NCI-H2029 treated with DMSO at 0.1 percent for 48 hours (cell line): ENCODE data around the gene CR1.
"Not testable (repeated sequence)": the region's sequence is repeated elsewhere in the genome, so short reads cannot be mapped to it uniquely, and the experiment has no call there.

Source experiments
- DNase-seq: peaks from one replicate; lab custom pipeline; 2025; lab: John Stamatoyannopoulos, UW

CR1 gene

DNA sequence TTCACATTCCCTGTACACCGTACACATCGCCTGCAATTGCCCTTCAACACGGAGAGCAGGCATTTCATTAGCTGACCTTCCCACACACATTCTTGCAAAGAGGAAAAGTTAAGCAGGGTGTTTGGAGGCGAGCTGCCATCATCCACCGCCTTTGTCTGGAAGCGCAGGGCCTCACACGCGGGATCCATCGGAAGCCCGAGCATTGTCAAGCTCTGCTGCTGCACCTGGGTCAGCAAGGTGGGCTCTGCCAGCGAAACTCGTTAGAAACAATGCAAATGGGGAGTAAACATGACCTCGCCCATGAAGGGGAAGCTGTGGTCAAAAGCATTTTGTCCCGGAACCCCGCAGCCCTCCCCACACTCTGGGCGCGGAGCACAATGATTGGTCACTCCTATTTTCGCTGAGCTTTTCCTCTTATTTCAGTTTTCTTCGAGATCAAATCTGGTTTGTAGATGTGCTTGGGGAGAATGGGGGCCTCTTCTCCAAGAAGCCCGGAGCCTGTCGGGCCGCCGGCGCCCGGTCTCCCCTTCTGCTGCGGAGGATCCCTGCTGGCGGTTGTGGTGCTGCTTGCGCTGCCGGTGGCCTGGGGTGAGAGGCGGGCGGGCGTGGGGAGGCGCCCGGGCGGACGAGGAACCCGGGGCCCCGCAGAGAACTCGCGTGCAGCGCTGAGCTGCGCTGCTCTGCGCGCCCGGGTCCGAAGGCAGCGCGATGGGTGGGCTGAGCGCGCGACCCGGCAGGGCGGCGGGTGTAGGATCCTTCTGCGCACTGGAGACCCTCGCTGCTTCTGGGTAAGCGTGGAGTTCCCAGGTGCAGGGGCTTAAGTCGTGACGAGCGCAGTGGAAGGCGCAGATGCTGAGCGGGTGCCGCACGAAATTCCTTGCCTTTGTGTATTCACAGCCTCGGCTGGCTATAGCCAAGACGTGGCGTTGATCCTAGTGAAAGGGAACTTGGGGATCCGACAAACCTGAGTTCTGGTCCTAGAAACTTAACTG is at the start of gene CR1:
CR1 (plus strand) TSS at position 357 of the 992 bp plus-strand sequence; CDS start at position 468, 111 bp downstream.
- DNase-seq, result no peak

GRCh38 chr1:207453710-207454045 is 42.3 kb upstream of the CR1 start:
- DNase-seq, result no peak

GRCh38 chr1:207454046-207454964 is 41.7 kb upstream of the CR1 start, which contains the start of gene CR2:
Gene CR2, plus strand, starts transcription at chr1:207454328. Its CDS starts 91 bp downstream, at chr1:207454419.
- DNase-seq, result no peak

- DNase-seq, result no peak
Observed at GRCh38 chr1:207455183-207455754, 40.7 kb upstream of the CR1 start.

DNA sequence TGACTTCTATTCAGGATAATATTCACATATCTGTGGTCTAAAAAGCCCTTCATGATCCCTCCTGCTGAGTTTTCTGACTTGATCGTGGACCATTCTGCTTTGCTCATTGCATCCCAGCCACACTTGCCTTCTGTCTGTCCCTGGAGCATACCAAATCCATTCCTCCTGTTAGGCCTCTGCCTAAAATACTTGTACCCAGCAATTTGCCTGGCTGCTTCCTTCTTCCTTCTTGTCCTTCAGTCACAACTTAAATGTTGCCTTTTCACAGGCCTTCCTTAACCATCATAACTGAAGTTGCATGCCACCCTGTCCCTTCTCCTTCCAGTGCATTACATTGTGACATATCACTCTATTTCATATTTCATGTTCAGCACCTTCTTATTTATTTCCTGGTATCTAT is 37.5 kb upstream of the CR1 start:
- no peak for DNase-seq

DNA sequence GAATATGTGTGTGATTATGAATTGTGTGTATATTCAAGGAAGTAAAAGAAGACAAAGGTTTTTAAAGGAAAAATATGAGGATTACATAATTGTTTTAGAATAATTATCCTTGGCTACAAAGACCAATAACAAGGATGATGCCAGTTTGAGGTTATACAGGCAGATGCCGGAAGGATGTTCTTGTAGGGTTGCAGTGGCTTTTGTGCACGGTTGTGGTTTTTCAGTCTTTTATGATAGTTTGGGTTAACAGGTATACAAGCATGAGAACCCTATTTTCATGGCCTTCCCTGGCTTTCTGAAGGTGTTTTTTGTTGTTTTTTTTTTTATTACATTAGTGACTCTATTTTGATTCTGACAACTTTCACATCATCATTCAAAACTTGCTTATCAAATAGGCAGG is 36.9 kb upstream of the CR1 start:
- DNase-seq, result no peak

DNA sequence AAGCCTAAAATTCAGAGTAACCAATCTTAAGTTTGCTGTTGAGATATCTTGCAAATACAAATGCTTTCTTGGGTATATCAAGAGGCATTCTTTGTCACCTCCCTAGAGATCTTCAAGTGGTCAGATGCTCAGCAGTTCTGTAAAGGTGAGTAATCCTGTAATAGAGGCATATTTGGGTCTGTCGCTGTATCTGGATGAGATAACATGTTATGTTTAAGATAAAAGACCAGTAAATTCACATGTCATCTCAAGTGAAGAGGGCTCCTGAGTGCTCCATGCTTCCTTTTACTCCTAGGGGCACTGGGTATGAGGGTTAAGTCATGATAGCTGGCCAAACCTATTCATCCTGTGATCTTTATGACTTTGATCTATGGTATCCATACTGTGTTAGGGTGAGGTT is 34.3 kb upstream of the CR1 start:
- DNase-seq, result no peak

GRCh38 chr1:207462535-207462934 is 33.4 kb upstream of the CR1 start:
- no peak for DNase-seq

GRCh38 chr1:207463021-207463420 is 32.9 kb upstream of the CR1 start:
- DNase-seq, result no peak

DNA sequence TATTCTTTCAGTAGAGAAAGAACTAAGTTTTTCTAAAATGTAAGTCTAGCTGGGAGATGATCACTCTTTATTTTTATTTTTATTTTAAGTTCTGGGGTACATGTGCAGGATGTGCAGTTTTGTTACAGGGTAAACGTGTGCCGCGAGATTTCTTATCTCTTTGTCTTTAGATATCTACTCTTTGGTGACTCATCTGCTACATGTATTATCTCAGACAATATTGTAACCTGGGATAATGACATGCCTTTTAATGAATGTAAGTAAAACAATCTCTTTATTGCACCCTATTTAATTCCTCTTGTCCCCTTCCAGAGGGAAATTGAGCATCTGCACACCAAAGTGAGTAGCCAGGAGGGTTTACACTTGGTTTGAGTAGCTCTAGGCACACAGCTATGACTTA is 32.4 kb upstream of the CR1 start:
- DNase-seq, result no peak

DNA sequence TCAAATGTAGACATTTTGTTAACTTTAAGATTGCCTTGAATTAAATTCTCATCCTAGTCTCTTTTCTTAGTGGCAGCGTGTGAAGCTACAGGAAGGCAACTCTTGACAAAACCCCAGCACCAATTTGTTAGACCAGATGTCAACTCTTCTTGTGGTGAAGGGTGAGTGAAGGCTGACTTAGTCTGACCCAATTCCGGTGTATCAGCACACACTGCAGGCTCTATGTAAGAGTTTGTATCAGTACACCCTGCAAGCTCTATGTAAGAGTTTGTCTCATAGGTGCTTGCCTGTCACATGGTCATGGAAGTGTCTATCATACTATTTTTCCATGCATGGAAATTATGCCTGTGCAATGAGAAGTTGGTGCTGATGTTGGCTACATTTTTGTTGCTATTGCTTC is 25.0 kb upstream of the CR1 start:
- no peak for DNase-seq

- no peak for DNase-seq
Observed at GRCh38 chr1:207474210-207474609, 21.7 kb upstream of the CR1 start.

DNA sequence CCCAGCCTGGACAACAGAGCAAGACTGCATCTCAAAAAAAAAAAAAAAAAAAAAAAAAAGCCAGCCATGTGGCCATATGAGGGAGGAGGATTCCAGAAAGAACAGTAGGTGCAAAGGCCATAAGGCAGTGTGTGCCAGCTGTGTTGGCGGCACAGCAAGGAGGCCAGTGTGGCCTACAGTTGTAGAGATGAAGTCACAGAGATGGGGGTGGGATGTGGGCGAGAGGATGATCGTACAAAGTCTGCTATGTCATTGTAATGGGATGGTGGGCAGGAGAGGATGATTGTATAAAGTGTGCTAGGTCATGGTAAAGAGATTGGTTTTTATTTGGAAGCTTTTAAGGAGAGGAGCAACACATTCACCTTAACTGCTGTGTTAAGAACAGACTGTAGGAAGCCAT is 9.8 kb upstream of the CR1 start:
- DNase-seq, result no peak

GRCh38 chr1:207487636-207488035 is 8.3 kb upstream of the CR1 start:
- no peak for DNase-seq

DNA sequence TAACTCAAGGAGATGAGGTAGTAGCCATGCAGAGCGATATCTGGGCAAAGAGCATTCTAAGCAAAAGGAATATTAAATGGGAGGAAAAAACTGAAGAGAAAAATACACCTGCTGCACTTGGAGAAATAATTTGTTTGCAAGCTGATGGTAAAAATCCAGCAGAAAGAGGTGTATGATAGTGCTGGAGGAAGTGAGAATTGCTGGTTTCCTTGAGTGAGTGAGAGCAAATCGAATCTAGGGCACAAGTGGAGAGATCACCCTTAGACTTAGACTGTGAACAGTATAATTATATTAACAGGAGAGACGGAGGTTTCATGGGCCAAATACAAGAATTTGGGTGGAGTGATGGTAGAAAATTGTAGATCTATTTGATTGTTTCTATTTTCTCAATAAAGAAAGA is 2.7 kb upstream of the CR1 start:
- DNase-seq, result no peak

DNA sequence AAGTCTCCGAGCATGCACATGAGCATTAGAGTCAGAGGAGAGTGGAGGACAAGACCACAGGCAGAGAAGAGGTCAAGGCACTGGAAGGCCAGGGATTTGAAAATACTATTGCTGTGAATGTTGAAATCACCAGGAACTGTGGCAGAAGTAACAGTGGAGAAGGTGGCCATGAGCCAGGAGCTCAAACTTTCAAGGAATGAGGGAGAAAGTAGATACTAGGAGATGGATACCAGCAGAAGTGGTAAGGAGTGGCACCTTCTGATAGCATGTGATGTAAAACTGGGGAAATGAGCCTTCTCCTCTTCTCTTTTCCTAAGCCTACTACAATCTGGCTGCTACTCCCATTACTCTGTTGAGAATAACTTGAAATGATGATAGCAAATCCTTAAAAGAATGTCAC is 1.8 kb upstream of the CR1 start:
- DNase-seq, result no peak

DNA sequence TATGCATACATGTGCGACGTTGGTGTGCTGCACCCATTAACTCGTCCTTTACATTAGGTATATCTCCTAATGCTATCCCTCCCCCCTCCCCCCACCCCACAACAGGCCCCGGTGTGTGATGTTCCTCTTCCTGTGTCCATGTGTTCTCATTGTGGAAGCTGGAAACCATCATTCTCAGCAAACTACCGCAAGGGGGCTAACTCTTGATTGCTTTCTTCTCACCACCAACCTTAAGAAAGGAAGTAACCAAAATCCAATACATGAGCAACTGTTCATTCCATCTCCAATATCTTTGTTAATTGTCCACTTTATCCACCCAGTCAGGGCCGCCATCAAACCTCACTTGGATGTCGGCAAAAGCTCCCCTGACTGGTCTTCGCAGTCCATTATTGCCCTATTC is 676 bp upstream of the CR1 start:
- not testable (repeated sequence) for DNase-seq

DNA sequence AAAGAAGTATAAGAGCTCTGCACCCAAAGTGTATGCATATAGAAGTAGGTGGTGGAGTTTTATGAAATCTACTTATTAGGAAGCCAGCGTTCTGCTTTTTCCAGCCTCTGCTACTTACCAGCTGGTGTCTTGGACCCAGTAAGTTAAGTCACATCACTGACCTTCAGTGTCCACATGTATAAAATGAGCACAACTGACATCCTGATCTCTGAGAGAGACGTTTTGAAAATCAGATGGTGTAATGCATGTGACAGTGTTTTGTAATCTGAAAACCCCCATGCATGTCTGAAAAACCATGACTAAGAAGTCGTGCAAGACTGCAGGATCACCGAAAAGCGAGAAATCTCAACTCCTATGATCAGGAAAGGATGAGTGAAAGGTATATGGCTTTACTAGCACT is 2.0 kb downstream of the CR1 start:
- no peak for DNase-seq

GRCh38 chr1:207499573-207499972 is 3.6 kb downstream of the CR1 start:
- DNase-seq, result peak; percentile 59

GRCh38 chr1:207500306-207500705 is 4.3 kb downstream of the CR1 start:
- no peak for DNase-seq

GRCh38 chr1:207501071-207501470 is 5.1 kb downstream of the CR1 start:
- DNase-seq, result no peak

DNA sequence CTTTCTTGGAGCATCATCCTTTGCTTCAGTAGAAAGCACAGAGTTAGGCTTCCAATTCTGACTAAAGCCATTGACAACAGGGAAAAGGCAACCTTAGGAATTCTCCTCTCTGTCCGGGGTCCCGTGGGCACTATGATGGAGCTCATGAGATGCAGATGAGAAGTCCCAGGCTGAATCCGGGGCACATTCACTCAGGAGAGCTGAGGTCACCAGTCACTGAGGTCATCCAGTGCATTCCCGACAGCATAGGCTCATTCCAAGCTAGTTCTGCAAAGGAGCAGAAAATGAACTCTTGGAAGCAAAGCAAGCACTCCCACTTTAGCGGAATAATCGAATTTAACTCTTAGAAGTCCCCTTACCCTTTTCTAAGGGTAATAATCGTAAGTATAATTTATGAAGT is 6.8 kb downstream of the CR1 start:
- DNase-seq, result no peak
